ENCODE data around the gene ARNT2.

GRCh38 chr15:80482696-80483095 lies 78.5 kb downstream of the ARNT2 start:
- TF ChIP-seq GATA2 (IDR thresholded peaks at IDR 0.05; ENCODE audit: low read depth, low read length) (no peak), GATA3 (IDR thresholded peaks at IDR 0.05; ENCODE audit: low read depth, low read length) (no peak)
